DMS79 (cell line): ENCODE results near the gene HECW1.

Experiments used
- DNase-seq: peaks from one replicate; lab custom pipeline; 2025; lab: John Stamatoyannopoulos, UW

Gene HECW1

DNA sequence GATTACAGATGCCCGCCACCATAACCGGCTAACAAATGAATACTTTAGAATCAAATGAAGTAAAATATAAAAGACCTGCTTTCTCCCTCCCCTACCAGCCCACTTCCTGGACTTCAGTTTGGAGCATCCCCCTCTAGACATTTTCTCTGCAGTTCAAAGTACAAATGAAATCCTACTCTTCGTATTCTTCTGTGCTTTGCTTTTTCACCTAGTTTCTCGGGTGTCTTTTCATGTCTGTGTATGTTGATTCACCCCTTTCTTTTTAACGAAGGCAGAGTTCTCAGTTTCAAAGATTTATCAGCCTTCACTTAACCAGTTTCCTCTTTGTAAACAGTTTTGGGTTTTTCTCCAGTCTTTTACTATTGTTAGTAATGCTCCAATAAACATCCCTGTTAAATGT lies 324.6 kb downstream of the HECW1 start:
- DNase-seq: no peak

GRCh38 chr7:43438897-43439479 lies 326.5 kb downstream of the HECW1 start:
- DNase-seq: no peak

DNA sequence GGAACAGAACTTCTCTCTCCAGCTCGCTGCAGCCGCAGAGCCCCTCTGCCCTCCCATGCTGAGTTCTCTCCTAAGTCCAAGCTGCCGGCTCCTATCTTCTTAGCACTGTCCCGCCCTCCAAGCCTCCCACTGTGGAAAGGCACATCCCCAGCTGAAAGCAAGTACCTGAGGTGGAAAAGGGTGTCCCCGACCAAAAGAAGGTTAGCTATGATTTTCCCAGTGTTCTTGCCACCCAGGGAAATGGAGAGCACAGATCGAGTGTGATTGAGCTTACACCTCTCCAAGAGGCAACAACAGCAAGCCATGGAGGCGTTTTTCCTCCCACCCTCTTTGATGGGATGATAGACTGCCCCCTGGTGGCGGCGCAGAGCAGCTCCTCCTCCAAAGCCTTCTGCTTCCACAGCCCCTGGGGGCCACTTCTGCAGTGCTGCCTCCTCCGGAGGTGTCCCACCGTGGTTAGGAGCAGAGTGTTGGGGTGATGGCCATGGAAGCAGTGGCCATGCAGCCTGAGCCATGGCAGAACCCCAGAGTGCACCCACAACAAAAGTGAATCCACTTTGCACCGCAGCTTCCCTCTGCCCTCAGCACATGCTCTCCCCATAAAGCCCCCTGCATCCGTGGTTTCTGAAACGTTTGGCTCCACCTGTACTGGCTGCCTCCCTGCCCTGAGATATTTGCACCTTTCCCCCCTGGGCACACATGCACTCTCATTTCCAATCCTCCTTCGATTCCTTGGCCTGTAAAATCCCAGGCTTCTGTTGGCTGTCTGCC lies 327.4 kb downstream of the HECW1 start:
- DNase-seq: no peak

- no peak for DNase-seq
These were observed 329.0 kb downstream of the HECW1 start for GRCh38 chr7:43441231-43442130.

- no peak for DNase-seq
These were observed 330.9 kb downstream of the HECW1 start for GRCh38 chr7:43443381-43443780.

GRCh38 chr7:43444711-43445578 lies 332.5 kb downstream of the HECW1 start:
- no peak for DNase-seq

GRCh38 chr7:43449577-43449976 lies 337.1 kb downstream of the HECW1 start:
- no peak for DNase-seq

DNA sequence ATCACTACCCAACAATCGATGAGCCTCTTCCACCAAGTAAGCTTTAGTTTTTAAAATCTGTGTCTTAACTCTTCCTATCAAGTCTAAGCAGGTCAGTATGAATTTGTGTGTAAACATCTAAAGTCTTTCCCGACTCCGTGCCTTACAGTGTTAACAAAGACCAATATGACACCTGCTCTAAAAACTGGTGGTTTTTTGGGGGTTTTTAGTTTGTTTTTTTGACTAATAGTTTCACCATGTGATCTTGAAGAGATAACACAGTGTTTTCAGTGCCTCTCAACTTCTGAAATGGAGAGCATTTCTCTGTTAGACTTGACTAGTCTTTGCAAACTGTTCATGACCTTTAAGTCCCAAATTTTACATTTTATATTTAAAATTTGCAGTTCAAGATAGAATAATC lies 338.4 kb downstream of the HECW1 start:
- no peak for DNase-seq

GRCh38 chr7:43454936-43455518 lies 342.6 kb downstream of the HECW1 start:
- no peak for DNase-seq

GRCh38 chr7:43456200-43456599 lies 343.8 kb downstream of the HECW1 start:
- no peak for DNase-seq

- DNase-seq: no peak
These were observed 346.0 kb downstream of the HECW1 start for GRCh38 chr7:43458330-43459018.

DNA sequence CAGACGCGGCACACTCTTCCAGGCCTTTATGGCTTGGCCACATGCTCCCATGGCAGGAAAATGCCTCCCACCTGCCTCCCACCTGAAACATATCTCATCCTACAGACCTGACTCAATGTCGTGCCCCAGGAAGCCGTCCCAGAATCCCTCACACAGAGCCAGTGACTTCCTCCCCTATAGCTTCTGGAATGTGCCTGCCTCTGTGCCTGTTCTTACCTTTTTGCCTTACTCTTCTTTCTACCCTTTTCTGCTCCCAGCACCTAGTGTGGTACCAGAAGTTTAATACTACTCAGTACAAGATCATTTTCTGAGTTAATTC lies 346.5 kb downstream of the HECW1 start:
- no peak for DNase-seq

DNA sequence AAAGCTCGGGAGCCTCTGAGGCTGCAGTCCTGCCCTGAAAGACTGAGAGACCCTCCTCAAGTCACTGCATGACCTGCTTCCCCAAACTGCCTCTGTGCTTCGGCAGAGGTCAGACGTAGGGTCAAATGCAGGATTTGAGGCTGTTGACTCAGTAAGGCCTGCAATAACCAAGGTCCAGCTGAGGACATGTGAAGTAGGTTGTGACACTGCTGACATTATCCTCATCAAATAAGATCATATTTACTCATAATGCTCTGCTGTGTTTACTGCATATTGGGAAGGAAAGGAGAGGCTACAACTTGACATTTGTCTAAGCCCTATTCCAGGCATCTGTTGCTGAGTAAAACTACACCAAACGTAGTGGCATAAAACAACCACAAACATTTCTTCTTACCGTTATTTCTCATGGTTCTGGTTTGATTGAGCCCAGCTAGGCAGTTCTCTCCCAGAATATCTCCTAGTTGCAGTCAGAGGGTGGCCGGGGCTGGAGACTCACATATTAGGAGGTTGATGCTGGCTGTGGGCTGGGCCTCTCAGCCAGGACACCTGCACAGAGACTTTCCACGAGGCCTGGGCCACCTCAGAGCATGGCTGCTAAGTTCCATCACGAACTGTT lies 348.4 kb downstream of the HECW1 start:
- no peak for DNase-seq

GRCh38 chr7:43461349-43462024 lies 349.0 kb downstream of the HECW1 start:
- DNase-seq: no peak

DNA sequence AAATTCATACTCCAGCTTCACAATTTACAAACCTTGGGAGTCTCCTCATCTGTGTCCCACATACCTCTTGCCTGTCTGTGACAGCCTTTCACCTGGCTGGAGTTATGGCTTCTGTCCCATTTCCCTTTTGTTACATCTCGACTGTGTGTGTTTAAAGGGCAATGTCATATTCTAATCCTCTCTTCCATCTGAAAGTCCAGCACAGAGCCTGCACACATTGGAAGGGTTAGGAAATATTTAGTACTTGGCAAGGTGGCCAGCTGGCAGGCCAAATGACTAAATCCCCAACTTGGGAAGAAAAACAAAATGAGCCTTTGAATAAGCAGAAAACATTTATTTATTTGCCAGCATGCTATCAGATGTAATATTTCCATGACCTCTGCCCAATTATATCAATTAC lies 350.4 kb downstream of the HECW1 start:
- no peak for DNase-seq

GRCh38 chr7:43463401-43463980 lies 351.0 kb downstream of the HECW1 start:
- DNase-seq: no peak

- no peak for DNase-seq
These were observed 353.4 kb downstream of the HECW1 start for GRCh38 chr7:43465581-43466554.

DNA sequence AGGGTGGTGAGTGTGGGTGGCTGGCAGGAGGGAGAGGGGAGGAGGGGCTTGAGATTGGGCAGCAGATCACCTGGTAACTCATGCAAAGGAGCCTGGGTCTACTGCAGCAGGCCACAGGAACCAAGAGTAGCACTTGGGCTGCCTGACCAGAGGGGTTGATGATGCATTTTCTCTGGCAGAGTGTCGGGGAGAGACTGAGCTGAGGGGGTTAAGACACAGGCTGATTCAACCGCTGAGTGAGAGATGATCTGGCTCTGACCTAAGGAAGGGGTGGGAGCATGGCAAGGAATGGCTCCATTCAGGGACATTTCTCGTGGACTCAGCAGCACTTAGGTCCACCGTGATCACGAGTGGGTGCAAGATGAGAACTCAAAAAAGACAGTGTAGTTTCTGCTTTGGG lies 355.0 kb downstream of the HECW1 start:
- no peak for DNase-seq
